OCI-LY7 (cell line): ENCODE results near the gene LRRC72.

Source experiments
- CTCF ChIP-seq: fragments of 200-600 bp; sonication (generic); conservative IDR thresholded peaks from 2 replicates; pipeline ENCODE4 v1.5.1; 2014; ENCODE audit warnings: mild to moderate bottlenecking, antibody characterized with exemption, low read length, moderate library complexity, mixed read lengths
- EZH2phosphoT487 ChIP-seq: fragments of 200-600 bp; sonication (generic); IDR thresholded peaks from 2 replicates; pipeline ENCODE4 v1.6.1; 2018; ENCODE audit warnings: low read depth, borderline replicate concordance, mild to moderate bottlenecking, mixed run types, antibody characterized with exemption, low read length, moderate library complexity, mixed read lengths

- TF ChIP-seq EZH2phosphoT487 = no peak
- no peak for TF ChIP-seq CTCF
Observed at GRCh38 chr7:16558761-16559302, 32.2 kb downstream of the LRRC72 start.
